Measurements from ENCODE around the gene RETREG3. TPM values are rescaled to one million over a fixed set of nuclear protein-coding genes. Genes with fewer than 3 reads are reported as not detected.

RETREG3 gene
- total and polyA plus RNA-seq, 2 of the 13 experiments (the other 11 are each of a cell fraction or from before 2014, with no cell fraction given), result 47.0 to 55.8 TPM

GRCh38 chr17:42566215-42566882 lies 42.8 kb downstream of the RETREG3 start:
- no TSS peak for BruUV-seq (replicated peaks)
- Histone ChIP-seq H3K36me3 (replicated peaks in 1 of 2; ENCODE audit: control insufficient read depth in 1 of 2, insufficient read depth in 2 of 2, low read length in 2 of 2) (peaks cover 28 to 50% of the 10 kb centered on the region in 2 experiments), H3K9ac (ENCODE audit: insufficient read depth, low read depth, low read length) (peak overlapping the region; percentile 88), H3K4me2 (ENCODE audit: low read depth, low read length) (peak overlapping the region; percentile 99), H3K9me3 (ENCODE audit: low read length) (no peaks in the 10 kb centered on the region), H3K79me2 (ENCODE audit: insufficient read depth, low read length) (peaks cover 42% of the 10 kb centered on the region), H3K4me1 (ENCODE audit: insufficient read depth, low read length) (peaks cover 76% of the 10 kb centered on the region), H3K27me3 (ENCODE audit: control insufficient read depth in 1 of 2, insufficient read depth in 2 of 2, low read length in 2 of 2) (no peaks in the 10 kb centered on the region; a peak in 1 of 5 replicates), H3K4me3 (replicated peaks in 1 of 3; ENCODE audit: insufficient read depth in 1 of 3, low read depth in 2 of 3, low read length in 3 of 3) (peak overlapping the region in 2 of 3 experiments; percentile 23 to 87; a peak in 4 of 6 replicates), H3K27ac (ENCODE audit: extremely low read length, insufficient read depth, low read length) (peak overlapping the region; percentile 91), H2AFZ (ENCODE audit: low read length) (no peak overlapping the region), H4K20me1 (ENCODE audit: insufficient read depth, low read length) (no peaks in the 10 kb centered on the region)
- intact Hi-C loops (cut with micrococcal nuclease; ENCODE audit: unreplicated experiment), result no loop called here
- in situ Hi-C loops (cut with HindIII; ENCODE audit: extremely low pct_ligation_motif_present, low pct_unique_long_range_greater_than_20kb), result no loop called here
- FAIRE-seq (no peak), DNase-seq (ENCODE audit: low spot score) (no peak), ATAC-seq (peak; percentile 2)
- ChIA-PET POLR2A (interaction anchor here (1.3 to 8.5 kb wide), 8 partner anchors 10 to 266 kb away, joined by 4 to 128 read pairs (median 21); partner anchors contain the start of genes HSD17B1, NAGLU, PSMC3IP and PSME3), CTCF (ENCODE audit: low intra/inter-chr PET ratio, low total read pairs) (no interaction called here)
- WGBS (ENCODE audit: low lambda C conversion rate), result 84% methylated on average over 18 of the region's 28 CpGs
- TF ChIP-seq TEAD2 (CRISPR knock-in tag; IDR thresholded peaks at IDR 0.05) (no peak), ZNF503 (CRISPR knock-in tag; IDR thresholded peaks at IDR 0.05) (no peak), ZBTB2 (CRISPR knock-in tag; IDR thresholded peaks at IDR 0.05; ENCODE audit: low read depth) (no peak), HNRNPL (IDR thresholded peaks at IDR 0.05; ENCODE audit: low read depth, low read length) (no peak), FOXA1 (IDR thresholded peaks at IDR 0.05) (no peak), FOXA1 (CRISPR knock-in tag; IDR thresholded peaks at IDR 0.05) (no peak), SOX13 (IDR thresholded peaks at IDR 0.05) (no peak), SOX13 (CRISPR knock-in tag; conservative IDR thresholded peaks at IDR 0.05 in 1 of 2, IDR thresholded peaks at IDR 0.05 in 1 of 2) (peak in 1 of 2 experiments; percentile 51; a peak in 1 of 4 replicates), KLF11 (CRISPR knock-in tag; IDR thresholded peaks at IDR 0.05) (no peak; the same call in 1 of the 2 replicates), PHF5A (CRISPR knock-in tag; IDR thresholded peaks at IDR 0.05; ENCODE audit: low read depth, unreplicated experiment) (no peak), ZBTB38 (CRISPR knock-in tag; IDR thresholded peaks at IDR 0.05) (peak; percentile 100), PRPF4 (IDR thresholded peaks at IDR 0.05; ENCODE audit: low read depth, low read length, poor library complexity, severe bottlenecking) (peak; percentile 72), ZNF737 (CRISPR knock-in tag; IDR thresholded peaks at IDR 0.05; ENCODE audit: borderline replicate concordance) (0 out of 2 replicates have a peak, but pooled peaks have one; percentile 40), ZNF766 (CRISPR knock-in tag; IDR thresholded peaks at IDR 0.05; ENCODE audit: borderline replicate concordance) (peak; percentile 26; the same call in 1 of the 2 replicates), ZMYM3 (CRISPR knock-in tag; IDR thresholded peaks at IDR 0.05) (0 out of 2 replicates have a peak, but pooled peaks have one; percentile 46)
- TF ChIP-seq, protein P1, sequence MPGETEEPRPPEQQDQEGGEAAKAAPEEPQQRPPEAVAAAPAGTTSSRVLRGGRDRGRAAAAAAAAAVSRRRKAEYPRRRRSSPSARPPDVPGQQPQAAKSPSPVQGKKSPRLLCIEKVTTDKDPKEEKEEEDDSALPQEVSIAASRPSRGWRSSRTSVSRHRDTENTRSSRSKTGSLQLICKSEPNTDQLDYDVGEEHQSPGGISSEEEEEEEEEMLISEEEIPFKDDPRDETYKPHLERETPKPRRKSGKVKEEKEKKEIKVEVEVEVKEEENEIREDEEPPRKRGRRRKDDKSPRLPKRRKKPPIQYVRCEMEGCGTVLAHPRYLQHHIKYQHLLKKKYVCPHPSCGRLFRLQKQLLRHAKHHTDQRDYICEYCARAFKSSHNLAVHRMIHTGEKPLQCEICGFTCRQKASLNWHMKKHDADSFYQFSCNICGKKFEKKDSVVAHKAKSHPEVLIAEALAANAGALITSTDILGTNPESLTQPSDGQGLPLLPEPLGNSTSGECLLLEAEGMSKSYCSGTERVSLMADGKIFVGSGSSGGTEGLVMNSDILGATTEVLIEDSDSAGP (CRISPR knock-in tag; IDR thresholded peaks at IDR 0.05; ENCODE audit: borderline replicate concordance), result no peak
- TF ChIP-seq, protein P2, sequence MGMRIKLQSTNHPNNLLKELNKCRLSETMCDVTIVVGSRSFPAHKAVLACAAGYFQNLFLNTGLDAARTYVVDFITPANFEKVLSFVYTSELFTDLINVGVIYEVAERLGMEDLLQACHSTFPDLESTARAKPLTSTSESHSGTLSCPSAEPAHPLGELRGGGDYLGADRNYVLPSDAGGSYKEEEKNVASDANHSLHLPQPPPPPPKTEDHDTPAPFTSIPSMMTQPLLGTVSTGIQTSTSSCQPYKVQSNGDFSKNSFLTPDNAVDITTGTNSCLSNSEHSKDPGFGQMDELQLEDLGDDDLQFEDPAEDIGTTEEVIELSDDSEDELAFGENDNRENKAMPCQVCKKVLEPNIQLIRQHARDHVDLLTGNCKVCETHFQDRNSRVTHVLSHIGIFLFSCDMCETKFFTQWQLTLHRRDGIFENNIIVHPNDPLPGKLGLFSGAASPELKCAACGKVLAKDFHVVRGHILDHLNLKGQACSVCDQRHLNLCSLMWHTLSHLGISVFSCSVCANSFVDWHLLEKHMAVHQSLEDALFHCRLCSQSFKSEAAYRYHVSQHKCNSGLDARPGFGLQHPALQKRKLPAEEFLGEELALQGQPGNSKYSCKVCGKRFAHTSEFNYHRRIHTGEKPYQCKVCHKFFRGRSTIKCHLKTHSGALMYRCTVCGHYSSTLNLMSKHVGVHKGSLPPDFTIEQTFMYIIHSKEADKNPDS (CRISPR knock-in tag; IDR thresholded peaks at IDR 0.05), result no peak

All from HepG2 (cell line).